ENCODE measurements around the gene ANGPTL2. TPM values are rescaled to one million over a fixed set of nuclear protein-coding genes. Genes with fewer than 3 reads are reported as not detected.

Gene ANGPTL2
- total RNA-seq, 1 experiment from 2014 or later: 0.20 TPM

- Histone ChIP-seq H2AFZ (ENCODE audit: low read depth, low read length, poor library complexity, severe bottlenecking) (no peak overlapping the region), H3K9me3 (ENCODE audit: control insufficient read depth in 1 of 2, insufficient read depth in 1 of 2, low read depth in 1 of 2, low read length in 2 of 2) (no peaks in the 10 kb centered on the region), H3K27me3 (ENCODE audit: insufficient read depth, low read length) (no peaks in the 10 kb centered on the region), H4K20me1 (ENCODE audit: insufficient read depth) (no peaks in the 10 kb centered on the region), H3K4me3 (replicated peaks in 1 of 2; ENCODE audit: low read depth in 1 of 2, low read length in 2 of 2) (no peak overlapping the region), H3K27ac (ENCODE audit: low read depth, low read length) (no peak overlapping the region), H3K36me3 (ENCODE audit: control insufficient read depth in 1 of 2, insufficient read depth in 2 of 2, low read length in 2 of 2) (no peaks in the 10 kb centered on the region), H3K4me2 (ENCODE audit: low read length) (no peak overlapping the region), H3K9ac (ENCODE audit: low read length) (no peak overlapping the region), H3K9me2 (ENCODE audit: insufficient read depth) (no peaks in the 10 kb centered on the region), H3K79me2 (ENCODE audit: insufficient read depth, low read length) (no peaks in the 10 kb centered on the region), H3K4me1 (ENCODE audit: control insufficient read depth in 1 of 2, insufficient read depth in 2 of 2, low read length in 2 of 2) (peaks cover 0 to 2% of the 10 kb centered on the region in 2 experiments; a peak in 2 of 4 replicates)
- BruUV-seq (replicated peaks): no TSS peak
- POLR2A ChIA-PET: no interaction called here
- RAD21 ChIA-PET (ENCODE audit: low non-redundant PET in 1 of 2, low total read pairs in 2 of 2, uncharacterized antibody in 2 of 2, unreplicated experiment in 2 of 2): no interaction called here
- CTCF ChIA-PET: no interaction called here
- no peak for TF ChIP-seq EZH2 (IDR thresholded peaks at IDR 0.05)
- intact Hi-C loops (cut with micrococcal nuclease): no loop called here
- ATAC-seq (no peak), DNase-seq (ENCODE audit: low read depth, low spot score) (no peak)
These were observed 40.9 kb downstream of the ANGPTL2 start for GRCh38 chr9:127081250-127082185.

- no peaks in the 10 kb centered on the region for H3K9me3 ChIP-seq (ENCODE audit: control insufficient read depth in 1 of 2, insufficient read depth in 1 of 2, low read depth in 1 of 2, low read length in 2 of 2)
- H3K4me1 ChIP-seq (ENCODE audit: control insufficient read depth in 1 of 2, insufficient read depth in 2 of 2, low read length in 2 of 2): peaks cover 4 to 18% of the 10 kb centered on the region in 2 experiments; a peak in 3 of 4 replicates
- no peak for ATAC-seq
- H4K20me1 ChIP-seq (ENCODE audit: insufficient read depth): no peaks in the 10 kb centered on the region
- RAD21 ChIA-PET (ENCODE audit: low non-redundant PET in 1 of 2, low total read pairs in 2 of 2, uncharacterized antibody in 2 of 2, unreplicated experiment in 2 of 2): no interaction called here
- POLR2A ChIA-PET: no interaction called here
- no peak overlapping the region for H3K4me2 ChIP-seq (ENCODE audit: low read length)
- no peak overlapping the region for H3K27ac ChIP-seq (ENCODE audit: low read depth, low read length)
- H3K36me3 ChIP-seq (ENCODE audit: control insufficient read depth in 1 of 2, insufficient read depth in 2 of 2, low read length in 2 of 2): no peaks in the 10 kb centered on the region
- no peak overlapping the region for H3K4me3 ChIP-seq (replicated peaks in 1 of 2; ENCODE audit: low read depth in 1 of 2, low read length in 2 of 2)
- no peak overlapping the region for H3K9ac ChIP-seq (ENCODE audit: low read length)
- H3K9me2 ChIP-seq (ENCODE audit: insufficient read depth): no peaks in the 10 kb centered on the region
- BruUV-seq (replicated peaks): no TSS peak
- intact Hi-C loops (cut with micrococcal nuclease): no loop called here
- no peaks in the 10 kb centered on the region for H3K79me2 ChIP-seq (ENCODE audit: insufficient read depth, low read length)
- TF ChIP-seq ATF3 (IDR thresholded peaks at IDR 0.05): no peak
- no peak for TF ChIP-seq YY1 (IDR thresholded peaks at IDR 0.05; ENCODE audit: extremely low read depth, insufficient replicate concordance, low read depth, low read length)
- no peak for TF ChIP-seq SRF (IDR thresholded peaks at IDR 0.05; ENCODE audit: low read depth)
- TF ChIP-seq CEBPB (IDR thresholded peaks at IDR 0.05; ENCODE audit: low read depth): no peak
- no peak for TF ChIP-seq POLR2AphosphoS5 (IDR thresholded peaks at IDR 0.05; ENCODE audit: low read depth, low read length)
- TF ChIP-seq SP1 (IDR thresholded peaks at IDR 0.05; ENCODE audit: low read depth): no peak
- TF ChIP-seq TCF7L2 (IDR thresholded peaks at IDR 0.05; ENCODE audit: borderline replicate concordance, extremely low read depth, insufficient read depth, insufficient read length): no peak
- TF ChIP-seq CBX3 (IDR thresholded peaks at IDR 0.05; ENCODE audit: low read depth): no peak
- TF ChIP-seq FOSL1 (IDR thresholded peaks at IDR 0.05; ENCODE audit: low read depth): no peak
- TF ChIP-seq ZFX (IDR thresholded peaks at IDR 0.05): no peak
- no peak for TF ChIP-seq JUND (IDR thresholded peaks at IDR 0.05)
- no peak for TF ChIP-seq SIN3A (IDR thresholded peaks at IDR 0.05; ENCODE audit: low read depth)
- no peak for TF ChIP-seq POLR2A (IDR thresholded peaks at IDR 0.05; ENCODE audit: borderline replicate concordance, extremely low read depth, insufficient read depth, insufficient read length)
- no peak for TF ChIP-seq ELF1 (IDR thresholded peaks at IDR 0.05; ENCODE audit: borderline replicate concordance, low read depth)
- no peak for TF ChIP-seq EZH2phosphoT487 (IDR thresholded peaks at IDR 0.05; ENCODE audit: borderline replicate concordance)
- TF ChIP-seq EZH2 (IDR thresholded peaks at IDR 0.05): no peak
- TF ChIP-seq ZBTB33 (IDR thresholded peaks at IDR 0.05; ENCODE audit: extremely low read depth, insufficient replicate concordance, low read length): no peak
- no peak overlapping the region for H2AFZ ChIP-seq (ENCODE audit: low read depth, low read length, poor library complexity, severe bottlenecking)
- CTCF ChIA-PET: no interaction called here
- no peaks in the 10 kb centered on the region for H3K27me3 ChIP-seq (ENCODE audit: insufficient read depth, low read length)
- no peak for DNase-seq (ENCODE audit: low read depth, low spot score)
These were observed 42.8 kb downstream of the ANGPTL2 start for GRCh38 chr9:127079446-127080140.

Data from HCT116 (cell line).